H1 (cell line): ENCODE measurements around the gene PGPEP1. TPM values are rescaled to one million over a fixed set of nuclear protein-coding genes. Genes with fewer than 3 reads are reported as not detected.

Experiments used
- CTCF ChIA-PET: fragments of 300-600 bp; sonication (Branson Sonifier 250); formaldehyde crosslinking; loops from one replicate; lab custom pipeline; 2021; ENCODE audit not compliant: partially characterized antibody; lab: Charles Lee
- POLR2A ChIA-PET: fragments of 300-600 bp; sonication (Branson Sonifier 250); formaldehyde crosslinking; loops from one replicate; lab custom pipeline; 2021; ENCODE audit warnings: inconsistent platforms; ENCODE audit not compliant: partially characterized antibody; lab: Charles Lee
- DNase-seq, 2 experiments: peaks; one replicate each; pipeline versions ENCODE4 v3.0.0 to v3.0.0-alpha.2; 2010 to 2022; ENCODE audit warnings: low spot score in 2 of 2, low read depth in 1 of 2, mixed read lengths in 1 of 2
- FAIRE-seq: peaks from 2 replicates; lab custom pipeline; 2011; peaks lifted over from hg19 to GRCh38; lab: Jason Lieb, UNC
- H2AFZ ChIP-seq: 2 replicates; pipeline ENCODE4 v1.8.1; 2012; ENCODE audit warnings: low read length, inconsistent platforms
- H2AK5ac ChIP-seq: 2 replicates; pipeline ENCODE4 v1.6.1; 2013; ENCODE audit warnings: low read depth, low read length
- H2BK120ac ChIP-seq: replicated peaks from 2 replicates; pipeline ENCODE3; 2013; ENCODE audit warnings: low read depth, low read length, inconsistent platforms
- H2BK12ac ChIP-seq: 2 replicates; pipeline ENCODE4 v1.6.1; 2013; ENCODE audit warnings: low read depth, low read length
- H2BK15ac ChIP-seq: 2 replicates; pipeline ENCODE4 v1.6.1; 2013; ENCODE audit warnings: low read length
- H2BK20ac ChIP-seq: 2 replicates; pipeline ENCODE4 v1.6.1; 2013; ENCODE audit warnings: low read length
- H2BK5ac ChIP-seq: 2 replicates; pipeline ENCODE4 v1.6.1; 2013; ENCODE audit warnings: low read depth, low read length
- H3K14ac ChIP-seq: 2 replicates; pipeline ENCODE4 v1.6.1; 2013; ENCODE audit warnings: inconsistent platforms; ENCODE audit not compliant: insufficient read length
- H3K18ac ChIP-seq: 2 replicates; pipeline ENCODE4 v1.6.1; 2013; ENCODE audit warnings: low read length; ENCODE audit errors: extremely low read depth
- H3K23ac ChIP-seq: 2 replicates; pipeline ENCODE4 v1.6.1; 2013; ENCODE audit warnings: inconsistent platforms; ENCODE audit not compliant: insufficient read length
- H3K23me2 ChIP-seq: 2 replicates; pipeline ENCODE4 v1.6.1; 2013; ENCODE audit warnings: low read depth, low read length
- H3K27ac ChIP-seq: 2 replicates; pipeline ENCODE4 v1.6.1; 2011; ENCODE audit warnings: low read depth, low read length, inconsistent platforms
- H3K27me3 ChIP-seq, 4 experiments: replicated peaks in 1 of 4; 1 replicate in 1 of 4; 2 replicates in 3 of 4; pipeline versions ENCODE4 v1.6.1 to v1.8.1; 2011 to 2013; ENCODE audit warnings: low read length in 3 of 4, mild to moderate bottlenecking in 3 of 4, inconsistent platforms in 2 of 4, mixed read lengths in 2 of 4, moderate library complexity in 1 of 4; ENCODE audit not compliant: control insufficient read depth in 3 of 4, insufficient read depth in 3 of 4; ENCODE audit errors: extremely low read depth in 1 of 4
- H3K36me3 ChIP-seq, 4 experiments: 2 replicates each; pipeline versions ENCODE4 v1.6.1 to v1.8.1; 2011 to 2013; ENCODE audit warnings: mild to moderate bottlenecking in 4 of 4, low read length in 3 of 4, moderate library complexity in 2 of 4, control low read depth in 1 of 4, inconsistent platforms in 1 of 4; ENCODE audit not compliant: insufficient read depth in 4 of 4, control insufficient read depth in 2 of 4
- H3K4ac ChIP-seq: replicated peaks from 2 replicates; pipeline ENCODE3; 2013; ENCODE audit warnings: low read length, low read depth, mixed read lengths, inconsistent platforms; ENCODE audit not compliant: insufficient read length
- H3K4me1 ChIP-seq, 4 experiments: replicated peaks in 1 of 4; 1 replicate in 1 of 4; 2 replicates in 3 of 4; pipeline versions ENCODE4 v1.6.1 to v1.8.1; 2011 to 2013; ENCODE audit warnings: low read length in 3 of 4, inconsistent platforms in 2 of 4, mixed read lengths in 1 of 4; ENCODE audit not compliant: insufficient read depth in 4 of 4, control insufficient read depth in 3 of 4
- H3K4me2 ChIP-seq, 2 experiments: 2 replicates each; pipeline versions ENCODE4 v1.6.1 to v1.8.1; 2011 to 2013; ENCODE audit warnings: low read depth in 2 of 2, low read length in 2 of 2, control low read depth in 1 of 2, inconsistent platforms in 1 of 2, mild to moderate bottlenecking in 1 of 2; ENCODE audit not compliant: insufficient read depth in 1 of 2
- H3K4me3 ChIP-seq, 4 experiments: fragments of 200-600, 300-600 bp in 1 of 4; sonication (generic), shearing (Covaris generic), sonication (Bioruptor Twin) in 1 of 4; 2 replicates each; pipeline versions ENCODE4 v1.5.1 to v1.8.1; 2011 to 2016; ENCODE audit warnings: low read length in 4 of 4, low read depth in 3 of 4, control low read depth in 2 of 4, inconsistent platforms in 2 of 4, mild to moderate bottlenecking in 2 of 4, mixed read lengths in 1 of 4, moderate library complexity in 1 of 4; ENCODE audit not compliant: insufficient read depth in 2 of 4; ENCODE audit errors: extremely low read depth in 1 of 4
- H3K56ac ChIP-seq: replicated peaks from 2 replicates; pipeline ENCODE3; 2013; ENCODE audit warnings: low read depth, mild to moderate bottlenecking, mixed read lengths, low read length, inconsistent platforms; ENCODE audit not compliant: insufficient read length
- H3K79me1 ChIP-seq: 2 replicates; pipeline ENCODE4 v1.6.1; 2013; ENCODE audit warnings: low read depth, low read length, control low read depth
- H3K79me2 ChIP-seq, 2 experiments: 2 replicates each; pipeline versions ENCODE4 v1.6.1 to v1.8.1; 2012 to 2013; ENCODE audit warnings: low read length in 2 of 2, mild to moderate bottlenecking in 2 of 2, inconsistent platforms in 1 of 2; ENCODE audit not compliant: insufficient read depth in 2 of 2, control insufficient read depth in 1 of 2
- H3K9ac ChIP-seq, 4 experiments: replicated peaks in 1 of 4; 1 replicate in 1 of 4; 2 replicates in 3 of 4; pipeline versions ENCODE4 v1.6.1 to v1.8.1; 2011 to 2013; ENCODE audit warnings: low read depth in 3 of 4, low read length in 3 of 4, control low read depth in 2 of 4, mild to moderate bottlenecking in 2 of 4, moderate library complexity in 2 of 4, inconsistent platforms in 1 of 4; ENCODE audit errors: extremely low read depth in 1 of 4
- H3K9me3 ChIP-seq, 2 experiments: 2 replicates each; pipeline versions ENCODE4 v1.6.1 to v1.8.1; 2012 to 2013; ENCODE audit warnings: mild to moderate bottlenecking in 2 of 2, moderate library complexity in 2 of 2, control low read depth in 1 of 2, inconsistent platforms in 1 of 2, low read depth in 1 of 2, low read length in 1 of 2, mixed read lengths in 1 of 2; ENCODE audit not compliant: insufficient read depth in 2 of 2
- H4K20me1 ChIP-seq, 2 experiments: replicated peaks in 1 of 2; 2 replicates each; pipeline versions ENCODE3 to v1.8.1; 2011 to 2013; ENCODE audit warnings: inconsistent platforms in 2 of 2, low read length in 2 of 2, mild to moderate bottlenecking in 1 of 2; ENCODE audit not compliant: insufficient read depth in 2 of 2, control insufficient read depth in 1 of 2
- H4K5ac ChIP-seq: 2 replicates; pipeline ENCODE4 v1.6.1; 2013; ENCODE audit warnings: low read length, low read depth, mixed read lengths, inconsistent platforms; ENCODE audit not compliant: insufficient read length
- H4K8ac ChIP-seq: 2 replicates; pipeline ENCODE4 v1.8.0; 2013; ENCODE audit warnings: mild to moderate bottlenecking, moderate library complexity, low read length, inconsistent platforms; ENCODE audit not compliant: insufficient read depth; ENCODE audit errors: extremely low read depth
- H4K91ac ChIP-seq: replicated peaks from 2 replicates; pipeline ENCODE3; 2013; ENCODE audit warnings: low read length, mixed read lengths, inconsistent platforms; ENCODE audit not compliant: insufficient read length
- ATF3 ChIP-seq: IDR thresholded peaks from 2 replicates; pipeline ENCODE4 v1.6.1; 2011; ENCODE audit warnings: low read depth, mild to moderate bottlenecking, low read length; ENCODE audit not compliant: insufficient read depth
- CHD1 ChIP-seq: IDR thresholded peaks from 2 replicates; pipeline ENCODE4 v1.6.1; 2012; ENCODE audit warnings: low read depth, low read length, improper control_type of control experiment
- CREB1 ChIP-seq: IDR thresholded peaks from 2 replicates; pipeline ENCODE4 v1.6.1; 2012; ENCODE audit warnings: inconsistent platforms
- EP300 ChIP-seq, 2 experiments: IDR thresholded peaks; 1 replicate in 1 of 2; 2 replicates in 1 of 2; pipeline ENCODE4 v1.6.1; 2011 to 2012; ENCODE audit warnings: low read depth in 2 of 2, low read length in 2 of 2, mild to moderate bottlenecking in 2 of 2, borderline replicate concordance in 1 of 2, inconsistent platforms in 1 of 2, moderate library complexity in 1 of 2
- KDM4A ChIP-seq: IDR thresholded peaks from one replicate; pipeline ENCODE4 v1.7.1; 2012; ENCODE audit warnings: low read depth, mild to moderate bottlenecking, moderate library complexity, low read length, inconsistent platforms; ENCODE audit not compliant: severe bottlenecking
- RBBP5 ChIP-seq: IDR thresholded peaks from 2 replicates; pipeline ENCODE4 v1.7.1; 2012; ENCODE audit warnings: low read depth, mild to moderate bottlenecking, inconsistent platforms, low read length, moderate library complexity, borderline replicate concordance
- SIN3A ChIP-seq, 2 experiments: IDR thresholded peaks in 1 of 2; conservative IDR thresholded peaks in 1 of 2; 2 replicates each; pipeline ENCODE4 v1.6.1; 2011 to 2012; ENCODE audit warnings: low read length in 2 of 2, improper control_type of control experiment in 1 of 2, low read depth in 1 of 2, mild to moderate bottlenecking in 1 of 2
- SIRT6 ChIP-seq: IDR thresholded peaks from one replicate; pipeline ENCODE4 v1.7.1; 2012; ENCODE audit warnings: low read length, inconsistent platforms
- SIX5 ChIP-seq: IDR thresholded peaks from 2 replicates; pipeline ENCODE4 v1.6.1; 2011; ENCODE audit warnings: mild to moderate bottlenecking, low read depth, low read length
- TBP ChIP-seq: IDR thresholded peaks from 2 replicates; pipeline ENCODE4 v1.6.1; 2011; ENCODE audit warnings: low read depth, low read length, improper control_type of control experiment
- WGBS, 2 experiments: shearing (Covaris generic) in 1 of 2; methylation state at CpG; one replicate each; pipeline versions ENCODE4 v1.1.6 to v1.1.7; 2013 to 2015; ENCODE audit warnings: low lambda C conversion rate in 2 of 2, mixed read lengths in 2 of 2, inconsistent platforms in 1 of 2, low coverage in 1 of 2, missing lambda C conversion rate in 1 of 2; ENCODE audit not compliant: insufficient replicate concordance in 2 of 2, insufficient coverage in 1 of 2, insufficient read length in 1 of 2; ENCODE audit errors: extremely low coverage in 1 of 2, missing lambda C conversion rate in 1 of 2; 5-methylcytosine and 5-hydroxymethylcytosine counted together
- polyA plus RNA-seq, 7 experiments: library from polyadenylated mRNA; depleted of rRNA in 3 of 7; stranded (reverse) in 5 of 7; unstranded in 2 of 7; fragments of >200 nt in 5 of 7; fragments of 200-250 nt in 2 of 7; gene quantifications; 1 replicate in 5 of 7; 2 replicates in 1 of 7; 4 replicates in 1 of 7; pipeline versions ENCODE4 v1.2.1 to v1.2.3, GENCODE V29; 2011 to 2013; ENCODE audit warnings: missing spikeins in 2 of 7, mixed read lengths in 2 of 7
- total RNA-seq: library from RNA; stranded (reverse); fragmentation: NEBNext Ultra II Directional; extraction: Animal tissue kit (Norgen Biotek cat#: 25700); gene quantifications from 2 replicates; pipeline ENCODE4 v1.2.1, GENCODE V29; 2021

PGPEP1 gene
- total and polyA plus RNA-seq, 2 of the 8 experiments (the other 6 are each of a cell fraction or from before 2014, with no cell fraction given): 17.0 to 33.4 TPM

GRCh38 chr19:18328340-18329034 is 11.9 kb upstream of the PGPEP1 start:
- Histone ChIP-seq H3K4me3 (peak overlapping the region; percentile 28 to 53 (median 38); a peak in 6 of 8 replicates), H2BK12ac (0 out of 2 replicates have a peak overlapping the region, but pooled peaks have one; percentile 42), H2BK5ac (peak overlapping the region; percentile 57; the same call in 1 of the 2 replicates), H4K91ac (peak overlapping the region; percentile 78), H4K5ac (peak overlapping the region; percentile 60), H3K18ac (peak overlapping the region; percentile 75), H3K4me2 (peak overlapping the region; percentile 60 to 66), H2BK120ac (peak overlapping the region; percentile 60), H3K9me3 (no peaks in the 10 kb centered on the region), H3K79me2 (no peaks in the 10 kb centered on the region), H2AFZ (peak overlapping the region; percentile 70), H3K56ac (no peak overlapping the region), H3K4ac (peak overlapping the region; percentile 36), H3K9ac (peak overlapping the region in 1 of 4 experiments; percentile 4; a peak in 1 of 7 replicates), H3K4me1 (peaks cover 0 to 7% (median 4%) of the 10 kb centered on the region in 4 experiments; a peak in 5 of 7 replicates), H2BK15ac (no peak overlapping the region), H3K27ac (no peak overlapping the region; the same call in 1 of the 2 replicates), H2BK20ac (no peak overlapping the region), H3K14ac (no peak overlapping the region), H3K79me1 (no peaks in the 10 kb centered on the region), H3K36me3 (no peaks in the 10 kb centered on the region), H3K27me3 (no peaks in the 10 kb centered on the region), H4K20me1 (no peaks in the 10 kb centered on the region), H2AK5ac (no peak overlapping the region), H3K23ac (no peak overlapping the region), H4K8ac (no peak overlapping the region), H3K23me2 (no peaks in the 10 kb centered on the region)
- peak; percentile 99 for FAIRE-seq
- POLR2A ChIA-PET: interaction anchor here (0.6 to 20.2 kb wide), 7 partner anchors 11 to 107 kb away, joined by 3 to 224 read pairs (median 4); partner anchors contain the start of genes IQCN and JUND
- peak; percentile 87 for DNase-seq
- CTCF ChIA-PET: interaction anchor here (0.7 to 7.7 kb wide), 47 partner anchors 10 to 511 kb away, joined by 3 to 179 read pairs (median 5); partner anchors contain the start of genes GDF15, IQCN, JUND and PGPEP1
- 5% methylated on average over 9 of the region's 9 CpGs; no CpG with 5 or more reads in 1 of the 2 experiments for WGBS, 2 experiments
- TF ChIP-seq RBBP5 (no peak), CHD1 (no peak), EP300 (IDR thresholded peaks at IDR 0.05; ENCODE audit: borderline replicate concordance in 1 of 2, low read depth in 2 of 2, low read length in 2 of 2) (no peak), TBP (peak; percentile 61; the same call in 1 of the 2 replicates), KDM4A (no peak), CREB1 (no peak), ATF3 (no peak), SIRT6 (no peak), SIX5 (no peak), SIN3A (conservative IDR thresholded peaks at IDR 0.05 in 1 of 2, IDR thresholded peaks at IDR 0.05 in 1 of 2; ENCODE audit: low read depth in 1 of 2, low read length in 2 of 2) (0 out of 4 replicates have a peak, but pooled peaks of 1 of the 2 experiments have one; percentile 39)
